ENCODE data around the gene ORC6. TPM values are rescaled to one million over a fixed set of nuclear protein-coding genes. Genes with fewer than 3 reads are reported as not detected.

The ORC6 gene
- total RNA-seq, 1 donor from 2014 or later, result 1.4 TPM

- H3K9me3 ChIP-seq (replicated peaks), result no peaks in the 10 kb centered on the region
- no peaks in the 10 kb centered on the region for H3K27me3 ChIP-seq (ENCODE audit: low read depth)
- no peak for DNase-seq
- TF ChIP-seq CTCF (IDR thresholded peaks at IDR 0.05; ENCODE audit: borderline replicate concordance), result no peak
- intact Hi-C loops (cut with micrococcal nuclease), result no loop called here
- H3K27ac ChIP-seq (replicated peaks), result no peak overlapping the region
- H3K36me3 ChIP-seq, result no peaks in the 10 kb centered on the region
- no peak overlapping the region for H3K4me3 ChIP-seq
- H3K4me1 ChIP-seq, result peaks cover 61% of the 10 kb centered on the region
These were observed 4.1 kb downstream of the ORC6 start for GRCh38 chr16:46693598-46693997.

GRCh38 chr16:46695937-46696336 lies 6.5 kb downstream of the ORC6 start:
- Histone ChIP-seq H3K9me3 (replicated peaks) (no peaks in the 10 kb centered on the region), H3K27ac (replicated peaks) (peak overlapping the region; percentile 58), H3K4me3 (no peak overlapping the region), H3K27me3 (ENCODE audit: low read depth) (no peaks in the 10 kb centered on the region), H3K4me1 (peaks cover 43% of the 10 kb centered on the region), H3K36me3 (no peaks in the 10 kb centered on the region)
- intact Hi-C loops (cut with micrococcal nuclease), result no loop called here
- DNase-seq, result no peak
- no peak for TF ChIP-seq CTCF (IDR thresholded peaks at IDR 0.05; ENCODE audit: borderline replicate concordance)

- Histone ChIP-seq H3K27ac (replicated peaks) (peak overlapping the region; percentile 58), H3K4me1 (peaks cover 37% of the 10 kb centered on the region), H3K36me3 (peaks cover 9% of the 10 kb centered on the region), H3K27me3 (ENCODE audit: low read depth) (no peaks in the 10 kb centered on the region), H3K4me3 (no peak overlapping the region), H3K9me3 (replicated peaks) (no peaks in the 10 kb centered on the region)
- intact Hi-C loops (cut with micrococcal nuclease), result no loop called here
- no peak for TF ChIP-seq CTCF (IDR thresholded peaks at IDR 0.05; ENCODE audit: borderline replicate concordance)
- DNase-seq, result no peak
These were observed 7.5 kb downstream of the ORC6 start for GRCh38 chr16:46696957-46697356.

GRCh38 chr16:46700048-46700447 lies 10.6 kb downstream of the ORC6 start:
- H3K4me1 ChIP-seq, result peaks cover 31% of the 10 kb centered on the region
- TF ChIP-seq CTCF (IDR thresholded peaks at IDR 0.05; ENCODE audit: borderline replicate concordance), result no peak
- intact Hi-C loops (cut with micrococcal nuclease), result no loop called here

GRCh38 chr16:46701615-46702014 lies 12.2 kb downstream of the ORC6 start:
- H3K4me1 ChIP-seq, result peaks cover 16% of the 10 kb centered on the region
- no peaks in the 10 kb centered on the region for H3K9me3 ChIP-seq (replicated peaks)
- DNase-seq, result no peak
- H3K27ac ChIP-seq (replicated peaks), result no peak overlapping the region
- H3K4me3 ChIP-seq, result no peak overlapping the region
- H3K36me3 ChIP-seq, result peaks cover 30% of the 10 kb centered on the region
- TF ChIP-seq CTCF (IDR thresholded peaks at IDR 0.05; ENCODE audit: borderline replicate concordance), result no peak
- H3K27me3 ChIP-seq (ENCODE audit: low read depth), result no peaks in the 10 kb centered on the region
- intact Hi-C loops (cut with micrococcal nuclease), result no loop called here

More at GRCh38 chr16:46700048-46700447, 10.6 kb downstream of the ORC6 start:
- no peaks in the 10 kb centered on the region for H3K27me3 ChIP-seq (ENCODE audit: low read depth)
- no peak overlapping the region for H3K27ac ChIP-seq (replicated peaks)
- no peak overlapping the region for H3K4me3 ChIP-seq
- H3K9me3 ChIP-seq (replicated peaks), result no peaks in the 10 kb centered on the region
- H3K36me3 ChIP-seq, result peaks cover 18% of the 10 kb centered on the region
- no peak for DNase-seq

- Histone ChIP-seq H3K36me3 (peaks cover 32% of the 10 kb centered on the region), H3K9me3 (replicated peaks) (no peaks in the 10 kb centered on the region), H3K27me3 (ENCODE audit: low read depth) (no peaks in the 10 kb centered on the region), H3K27ac (replicated peaks) (no peak overlapping the region), H3K4me1 (peaks cover 11% of the 10 kb centered on the region), H3K4me3 (no peak overlapping the region)
- no peak for DNase-seq
- intact Hi-C loops (cut with micrococcal nuclease), result no loop called here
- TF ChIP-seq CTCF (IDR thresholded peaks at IDR 0.05; ENCODE audit: borderline replicate concordance), result no peak
These were observed 12.6 kb downstream of the ORC6 start for GRCh38 chr16:46702030-46702429.

Data from left ventricle myocardium inferior (tissue), 1 donor.